ENCODE results near the gene ZNF804A. TPM values are rescaled to one million over a fixed set of nuclear protein-coding genes. Genes with fewer than 3 reads are reported as not detected.

Gene ZNF804A
- total and polyA plus RNA-seq, 2 donors from 2014 or later = 0.19 to 1.2 TPM

DNA sequence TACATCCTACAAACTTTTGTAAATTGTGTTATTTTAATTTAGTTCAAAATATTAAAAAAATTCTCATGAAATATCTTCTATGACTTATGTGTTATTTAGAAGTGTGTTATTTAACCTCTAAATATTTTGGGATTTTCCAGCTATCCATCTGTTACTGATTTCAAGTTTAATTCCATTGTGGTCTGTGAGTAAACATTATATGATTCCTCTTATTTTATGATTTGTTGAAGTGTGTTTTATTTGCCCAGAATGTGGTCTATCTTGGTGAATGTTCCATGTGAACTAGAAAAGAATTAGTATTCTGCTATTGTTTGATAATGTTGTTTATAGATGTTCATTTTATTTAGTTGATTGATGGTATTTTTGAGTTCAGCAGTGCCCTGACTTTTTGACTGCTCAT is 136.0 kb downstream of the ZNF804A start:
- TF ChIP-seq CTCF (IDR thresholded peaks at IDR 0.05; ENCODE audit: borderline replicate concordance, extremely low read depth, insufficient read depth) = no peak
- no peaks in the 10 kb centered on the region for H3K36me3 ChIP-seq (ENCODE audit: control insufficient read depth in 2 of 3, insufficient read depth in 3 of 3, low read length in 3 of 3)
- no peak for DNase-seq
- H3K9me3 ChIP-seq (ENCODE audit: control insufficient read depth in 2 of 3, insufficient read depth in 1 of 3, low read length in 3 of 3) = no peaks in the 10 kb centered on the region
- H3K4me3 ChIP-seq (ENCODE audit: low read length in 3 of 3) = no peak overlapping the region
- H3K9ac ChIP-seq (ENCODE audit: low read length in 3 of 3) = no peak overlapping the region
- intact Hi-C loops (cut with DNase I) = no loop called here
- H3K4me1 ChIP-seq (ENCODE audit: control insufficient read depth in 2 of 3, insufficient read depth in 2 of 3, low read depth in 1 of 3, low read length in 3 of 3) = no peaks in the 10 kb centered on the region
- FAIRE-seq = no peak
- no peak overlapping the region for H3K27ac ChIP-seq (ENCODE audit: low read depth in 2 of 2, low read length in 2 of 2)
- no peaks in the 10 kb centered on the region for H3K27me3 ChIP-seq (ENCODE audit: control insufficient read depth, insufficient read depth, low read length)

GRCh38 chr2:184735611-184736010 is 137.3 kb downstream of the ZNF804A start:
- no peaks in the 10 kb centered on the region for H3K36me3 ChIP-seq (ENCODE audit: control insufficient read depth in 2 of 3, insufficient read depth in 3 of 3, low read length in 3 of 3)
- H3K4me3 ChIP-seq (ENCODE audit: low read length in 3 of 3) = no peak overlapping the region
- H3K9me3 ChIP-seq (ENCODE audit: control insufficient read depth in 2 of 3, insufficient read depth in 1 of 3, low read length in 3 of 3) = no peaks in the 10 kb centered on the region
- FAIRE-seq (no peak), DNase-seq (no peak)
- H3K27me3 ChIP-seq (ENCODE audit: control insufficient read depth, insufficient read depth, low read length) = no peaks in the 10 kb centered on the region
- no peak overlapping the region for H3K27ac ChIP-seq (ENCODE audit: low read depth in 2 of 2, low read length in 2 of 2)
- no peak overlapping the region for H3K9ac ChIP-seq (ENCODE audit: low read length in 3 of 3)
- H3K4me1 ChIP-seq (ENCODE audit: control insufficient read depth in 2 of 3, insufficient read depth in 2 of 3, low read depth in 1 of 3, low read length in 3 of 3) = no peaks in the 10 kb centered on the region
- intact Hi-C loops (cut with DNase I) = no loop called here
- TF ChIP-seq CTCF (IDR thresholded peaks at IDR 0.05; ENCODE audit: borderline replicate concordance, extremely low read depth, insufficient read depth) = no peak

- no peak for FAIRE-seq
- Histone ChIP-seq H3K36me3 (ENCODE audit: control insufficient read depth in 2 of 3, insufficient read depth in 3 of 3, low read length in 3 of 3) (no peaks in the 10 kb centered on the region), H3K27me3 (ENCODE audit: control insufficient read depth, insufficient read depth, low read length) (no peaks in the 10 kb centered on the region), H3K4me3 (ENCODE audit: low read length in 3 of 3) (no peak overlapping the region), H3K27ac (ENCODE audit: low read depth in 2 of 2, low read length in 2 of 2) (no peak overlapping the region), H3K4me1 (ENCODE audit: control insufficient read depth in 2 of 3, insufficient read depth in 2 of 3, low read depth in 1 of 3, low read length in 3 of 3) (no peaks in the 10 kb centered on the region), H3K9me3 (ENCODE audit: control insufficient read depth in 2 of 3, insufficient read depth in 1 of 3, low read length in 3 of 3) (no peaks in the 10 kb centered on the region), H3K9ac (ENCODE audit: low read length in 3 of 3) (no peak overlapping the region)
- TF ChIP-seq CTCF (IDR thresholded peaks at IDR 0.05; ENCODE audit: borderline replicate concordance, extremely low read depth, insufficient read depth) = no peak
- DNase-seq = no peak
- intact Hi-C loops (cut with DNase I) = no loop called here
Measured at GRCh38 chr2:184743096-184743495, 144.8 kb downstream of the ZNF804A start.

DNA sequence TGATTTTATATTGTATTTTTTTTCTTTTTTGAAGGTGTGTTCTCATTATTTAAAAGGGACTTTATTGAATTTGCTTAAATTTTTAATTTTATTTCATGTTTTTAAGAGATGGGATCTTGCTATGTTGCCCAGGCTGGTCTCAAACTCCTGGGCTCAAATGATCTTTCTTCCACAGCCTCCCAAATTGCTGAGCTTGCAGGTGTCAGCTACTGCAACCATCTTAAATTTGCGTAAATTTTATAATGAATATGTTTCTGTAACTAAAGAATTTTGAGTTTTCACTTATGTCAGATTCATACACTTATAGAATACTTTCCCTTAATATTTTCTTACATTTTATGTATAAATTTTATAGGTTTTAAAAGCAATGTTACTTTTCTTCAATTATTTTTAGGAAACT is 157.8 kb downstream of the ZNF804A start:
- no peak overlapping the region for H3K4me3 ChIP-seq (ENCODE audit: low read length in 3 of 3)
- intact Hi-C loops (cut with DNase I) = no loop called here
- no peak for TF ChIP-seq CTCF (IDR thresholded peaks at IDR 0.05; ENCODE audit: borderline replicate concordance, extremely low read depth, insufficient read depth)
- H3K27me3 ChIP-seq (ENCODE audit: control insufficient read depth, insufficient read depth, low read length) = no peaks in the 10 kb centered on the region
- no peaks in the 10 kb centered on the region for H3K4me1 ChIP-seq (ENCODE audit: control insufficient read depth in 2 of 3, insufficient read depth in 2 of 3, low read depth in 1 of 3, low read length in 3 of 3)
- DNase-seq (no peak), FAIRE-seq (no peak)
- no peaks in the 10 kb centered on the region for H3K36me3 ChIP-seq (ENCODE audit: control insufficient read depth in 2 of 3, insufficient read depth in 3 of 3, low read length in 3 of 3)
- H3K27ac ChIP-seq (ENCODE audit: low read depth in 2 of 2, low read length in 2 of 2) = no peak overlapping the region
- H3K9me3 ChIP-seq (ENCODE audit: control insufficient read depth in 2 of 3, insufficient read depth in 1 of 3, low read length in 3 of 3) = no peaks in the 10 kb centered on the region
- no peak overlapping the region for H3K9ac ChIP-seq (ENCODE audit: low read length in 3 of 3)
